ENCODE measurements around the gene ASPG.

DNA sequence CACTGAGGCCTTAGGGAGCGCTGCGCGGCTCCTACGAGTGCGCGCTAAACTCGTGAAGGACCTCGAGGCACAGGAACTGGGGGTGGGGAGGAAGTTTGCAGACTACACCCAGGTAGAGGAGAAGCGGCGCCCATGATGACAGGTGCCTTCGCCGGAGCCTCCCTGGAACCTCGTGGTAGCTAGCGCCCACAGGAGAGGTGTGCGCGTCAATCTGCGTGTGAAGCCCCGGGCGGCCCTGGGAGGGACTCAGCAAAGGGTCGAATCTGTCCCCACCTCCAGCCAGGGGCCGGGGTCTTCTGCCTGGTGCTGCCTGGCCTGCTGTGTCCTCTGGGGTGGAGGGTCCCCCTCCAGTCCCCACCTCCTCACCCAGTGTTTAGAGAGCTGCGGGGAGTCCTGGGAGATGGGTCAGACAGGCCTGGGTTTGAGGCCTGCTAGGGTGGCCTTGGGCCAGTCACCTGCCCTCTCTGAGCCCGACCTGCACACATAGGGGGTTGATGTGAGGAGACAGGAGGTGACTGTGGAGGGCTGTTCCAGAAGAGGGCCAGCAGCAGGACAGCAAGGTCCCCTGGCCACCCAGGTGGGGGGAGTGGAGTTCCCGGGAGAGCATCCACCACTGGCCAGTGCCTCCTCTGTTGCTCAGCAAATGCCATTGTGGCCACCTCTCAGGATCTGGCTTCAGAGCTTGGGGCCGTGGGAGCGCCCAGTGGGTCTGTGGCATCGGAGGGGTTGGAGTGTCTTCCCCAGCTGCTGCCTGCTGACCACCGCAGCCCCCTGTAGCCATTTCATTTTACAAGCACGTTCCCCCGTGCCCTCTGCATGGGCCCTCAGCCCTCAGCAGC lies 32.7 kb downstream of the ASPG start:
- TF ChIP-seq EZH2 (IDR thresholded peaks at IDR 0.05) (no peak), EZH2phosphoT487 (IDR thresholded peaks at IDR 0.05) (no peak)
- TF ChIP-seq, protein P1, sequence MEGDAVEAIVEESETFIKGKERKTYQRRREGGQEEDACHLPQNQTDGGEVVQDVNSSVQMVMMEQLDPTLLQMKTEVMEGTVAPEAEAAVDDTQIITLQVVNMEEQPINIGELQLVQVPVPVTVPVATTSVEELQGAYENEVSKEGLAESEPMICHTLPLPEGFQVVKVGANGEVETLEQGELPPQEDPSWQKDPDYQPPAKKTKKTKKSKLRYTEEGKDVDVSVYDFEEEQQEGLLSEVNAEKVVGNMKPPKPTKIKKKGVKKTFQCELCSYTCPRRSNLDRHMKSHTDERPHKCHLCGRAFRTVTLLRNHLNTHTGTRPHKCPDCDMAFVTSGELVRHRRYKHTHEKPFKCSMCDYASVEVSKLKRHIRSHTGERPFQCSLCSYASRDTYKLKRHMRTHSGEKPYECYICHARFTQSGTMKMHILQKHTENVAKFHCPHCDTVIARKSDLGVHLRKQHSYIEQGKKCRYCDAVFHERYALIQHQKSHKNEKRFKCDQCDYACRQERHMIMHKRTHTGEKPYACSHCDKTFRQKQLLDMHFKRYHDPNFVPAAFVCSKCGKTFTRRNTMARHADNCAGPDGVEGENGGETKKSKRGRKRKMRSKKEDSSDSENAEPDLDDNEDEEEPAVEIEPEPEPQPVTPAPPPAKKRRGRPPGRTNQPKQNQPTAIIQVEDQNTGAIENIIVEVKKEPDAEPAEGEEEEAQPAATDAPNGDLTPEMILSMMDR (IDR thresholded peaks at IDR 0.05): no peak

All from neural progenitor cell (in vitro differentiated cells).